ENCODE measurements around the gene DIDO1. TPM values are rescaled to one million over a fixed set of nuclear protein-coding genes. Genes with fewer than 3 reads are reported as not detected.

The DIDO1 gene
- total and polyA plus RNA-seq, 2 of the 13 experiments (the other 11 are each of a cell fraction or from before 2014, with no cell fraction given) = 75.0 to 75.1 TPM

GRCh38 chr20:62925420-62926228 lies 681 bp downstream of the DIDO1 start (continued):
- TF ChIP-seq XRCC5 (optimal IDR thresholded peaks at IDR 0.05; ENCODE audit: low read length) (no peak), ZBTB34 (CRISPR knock-in tag; IDR thresholded peaks at IDR 0.05) (no peak), CTCF (CRISPR knock-in tag; IDR thresholded peaks at IDR 0.05) (0 out of 2 replicates have a peak, but pooled peaks have one; percentile 10), ZBED4 (CRISPR knock-in tag; IDR thresholded peaks at IDR 0.05; ENCODE audit: borderline replicate concordance) (no peak), ZNF816 (CRISPR knock-in tag; IDR thresholded peaks at IDR 0.05; ENCODE audit: borderline replicate concordance) (no peak), IKZF4 (CRISPR knock-in tag; IDR thresholded peaks at IDR 0.05; ENCODE audit: borderline replicate concordance, low read depth, not compliant biosample characterization) (no peak), GTF2F1 (IDR thresholded peaks at IDR 0.05; ENCODE audit: low read length) (no peak), REL (CRISPR knock-in tag; conservative IDR thresholded peaks at IDR 0.05) (no peak; the same call in 1 of the 2 replicates), SMAD9 (CRISPR knock-in tag; IDR thresholded peaks at IDR 0.05) (no peak), CHD4 (IDR thresholded peaks at IDR 0.05; ENCODE audit: borderline replicate concordance, low read length) (no peak), GMEB1 (CRISPR knock-in tag; IDR thresholded peaks at IDR 0.05; ENCODE audit: borderline replicate concordance) (no peak), THAP7 (CRISPR knock-in tag; IDR thresholded peaks at IDR 0.05) (no peak), TAF15 (IDR thresholded peaks at IDR 0.05; ENCODE audit: low read depth, low read length, poor library complexity, severe bottlenecking) (peak; percentile 1), ZNF225 (CRISPR knock-in tag; IDR thresholded peaks at IDR 0.05) (no peak; the same call in none of the 2 replicates), ZNF12 (CRISPR knock-in tag; IDR thresholded peaks at IDR 0.05) (0 out of 2 replicates have a peak, but pooled peaks have one; percentile 35), ZNF780A (CRISPR knock-in tag; IDR thresholded peaks at IDR 0.05) (no peak), SAFB2 (CRISPR knock-in tag; IDR thresholded peaks at IDR 0.05; ENCODE audit: borderline replicate concordance, low read depth) (no peak), KDM6A (CRISPR knock-in tag; IDR thresholded peaks at IDR 0.05; ENCODE audit: low read depth) (no peak)

Data from HepG2 (cell line).